ENCODE measurements around the gene IMMP2L. TPM values are rescaled to one million over a fixed set of nuclear protein-coding genes. Genes with fewer than 3 reads are reported as not detected.

The IMMP2L gene
- total RNA-seq, 4 donors from 2014 or later: 12.0 to 22.2 (median 17.5) TPM

GRCh38 chr7:111475959-111476358, 86.3 kb downstream of the IMMP2L start:
- TF ChIP-seq POLR2AphosphoS5 (IDR thresholded peaks at IDR 0.05) (no peak), EP300 (IDR thresholded peaks at IDR 0.05) (no peak), CTCF (IDR thresholded peaks at IDR 0.05) (no peak), POLR2A (IDR thresholded peaks at IDR 0.05; ENCODE audit: low read depth) (no peak)
- no peaks in the 10 kb centered on the region for H3K36me3 ChIP-seq
- H3K4me1 ChIP-seq: peaks cover 0 to 10% (median 3%) of the 10 kb centered on the region in 4 donors
- no peak overlapping the region for H3K27ac ChIP-seq (replicated peaks in 1 of 4)
- 77% methylated on average over 1 of the region's 1 CpG for WGBS
- no peak for DNase-seq (ENCODE audit: extremely low spot score)
- H3K27me3 ChIP-seq: no peaks in the 10 kb centered on the region
- H3K9me3 ChIP-seq: peaks cover 0 to 2% (median 0%) of the 10 kb centered on the region in 4 donors
- no peak overlapping the region for H3K4me3 ChIP-seq
- intact Hi-C loops (cut with DNase I): no loop called here

- H3K27ac ChIP-seq (replicated peaks in 1 of 4): no peak overlapping the region
- no peak for TF ChIP-seq POLR2AphosphoS5 (IDR thresholded peaks at IDR 0.05)
- no peak for TF ChIP-seq CTCF (IDR thresholded peaks at IDR 0.05)
- no peak for TF ChIP-seq EP300 (IDR thresholded peaks at IDR 0.05)
- no peak for TF ChIP-seq POLR2A (IDR thresholded peaks at IDR 0.05; ENCODE audit: low read depth)
- H3K27me3 ChIP-seq: no peaks in the 10 kb centered on the region
- DNase-seq (ENCODE audit: extremely low spot score): no peak
- WGBS: 88% methylated on average over 1 of the region's 1 CpG
- peaks cover 0 to 10% (median 3%) of the 10 kb centered on the region in 4 donors for H3K4me1 ChIP-seq
- peaks cover 0 to 5% (median 0%) of the 10 kb centered on the region in 4 donors for H3K9me3 ChIP-seq
- intact Hi-C loops (cut with DNase I): no loop called here
- H3K36me3 ChIP-seq: no peaks in the 10 kb centered on the region
- H3K4me3 ChIP-seq: no peak overlapping the region
Measured at GRCh38 chr7:111475419-111475748, 86.9 kb downstream of the IMMP2L start.

GRCh38 chr7:111474723-111475418, 87.4 kb downstream of the IMMP2L start:
- no peak for DNase-seq (ENCODE audit: extremely low spot score)
- 64% methylated on average over 4 of the region's 4 CpGs for WGBS
- Histone ChIP-seq H3K27me3 (no peaks in the 10 kb centered on the region), H3K4me1 (peaks cover 0 to 10% (median 3%) of the 10 kb centered on the region in 4 donors), H3K9me3 (peaks cover 0 to 5% (median 0%) of the 10 kb centered on the region in 4 donors), H3K4me3 (no peak overlapping the region), H3K36me3 (no peaks in the 10 kb centered on the region), H3K27ac (replicated peaks in 1 of 4) (no peak overlapping the region)
- TF ChIP-seq EP300 (IDR thresholded peaks at IDR 0.05) (no peak), POLR2A (IDR thresholded peaks at IDR 0.05; ENCODE audit: low read depth) (no peak), POLR2AphosphoS5 (IDR thresholded peaks at IDR 0.05) (no peak), CTCF (IDR thresholded peaks at IDR 0.05) (no peak)
- intact Hi-C loops (cut with DNase I): no loop called here

- no peak overlapping the region for H3K4me3 ChIP-seq
- H3K36me3 ChIP-seq: no peaks in the 10 kb centered on the region
- no peak overlapping the region for H3K27ac ChIP-seq (replicated peaks in 1 of 4)
- TF ChIP-seq EP300 (IDR thresholded peaks at IDR 0.05) (no peak), POLR2AphosphoS5 (IDR thresholded peaks at IDR 0.05) (no peak), CTCF (IDR thresholded peaks at IDR 0.05) (no peak), POLR2A (IDR thresholded peaks at IDR 0.05; ENCODE audit: low read depth) (no peak)
- 92% methylated on average over 2 of the region's 2 CpGs for WGBS
- no peaks in the 10 kb centered on the region for H3K27me3 ChIP-seq
- peaks cover 0 to 10% (median 3%) of the 10 kb centered on the region in 4 donors for H3K4me1 ChIP-seq
- H3K9me3 ChIP-seq: peaks cover 0 to 5% (median 0%) of the 10 kb centered on the region in 4 donors
- DNase-seq (ENCODE audit: extremely low spot score): no peak
- intact Hi-C loops (cut with DNase I): no loop called here
Measured at GRCh38 chr7:111473449-111474198, 88.7 kb downstream of the IMMP2L start.

Data from esophagus muscularis mucosa (tissue), 4 donors.